Esophagus muscularis mucosa (tissue), 4 donors: ENCODE measurements around the gene TTC29.

Source experiments
- CTCF ChIP-seq, 3 experiments: fragments of 200-600 bp in 2 of 3; fragments of 450-650 bp in 1 of 3; sonication (generic) in 2 of 3; IDR thresholded peaks; one replicate each; pipeline ENCODE4 v1.5.1; 2017 to 2019; ENCODE audit warnings: antibody characterized with exemption in 3 of 3, mild to moderate bottlenecking in 2 of 3, moderate library complexity in 1 of 3
- EP300 ChIP-seq: sonication (generic); formaldehyde crosslinking; IDR thresholded peaks from one replicate; pipeline ENCODE4 v1.6.1; 2017; ENCODE audit warnings: antibody characterized with exemption
- POLR2A ChIP-seq: fragments of 450-650 bp; IDR thresholded peaks from one replicate; pipeline ENCODE4 v1.6.1; 2017; ENCODE audit warnings: antibody characterized with exemption, moderate library complexity, mild to moderate bottlenecking, low read depth
- POLR2AphosphoS5 ChIP-seq, 2 donors: sonication (generic); formaldehyde crosslinking; IDR thresholded peaks; one replicate each; pipeline ENCODE4 v1.6.1; 2017; ENCODE audit warnings: antibody characterized with exemption in 2 of 2

- TF ChIP-seq EP300: no peak
- no peak for TF ChIP-seq POLR2A
- no peak for TF ChIP-seq CTCF (IDR thresholded peaks at IDR 0.05)
- TF ChIP-seq POLR2AphosphoS5 (IDR thresholded peaks at IDR 0.05): no peak
Measured at GRCh38 chr4:146840731-146841130, 104.9 kb downstream of the TTC29 start.
